Myocyte (in vitro differentiated cells): ENCODE results near the gene COLEC11. TPM values are rescaled to one million over a fixed set of nuclear protein-coding genes. Genes with fewer than 3 reads are reported as not detected.

Experiments used
- total RNA-seq: library from RNA; depleted of rRNA; stranded (reverse); fragments of >200 nt; gene quantifications from 2 replicates; pipeline ENCODE4 v1.2.3, GENCODE V29; 2014

The COLEC11 gene
- total RNA-seq, 1 donor from 2014 or later = not detected

Other genes starting within 250 kb of the COLEC11 start
- gene EIPR1, start 217.3 kb upstream of the COLEC11 start, total RNA-seq = 52.9 and 57.8 TPM in 2 replicates
- 49.8 and 62.6 TPM in 2 replicates for gene TRAPPC12, start 215.4 kb upstream of the COLEC11 start, total RNA-seq
- 39.9 and 44.4 TPM in 2 replicates for gene ADI1, start 75.6 kb upstream of the COLEC11 start, total RNA-seq
- gene RNASEH1, start 36.8 kb upstream of the COLEC11 start, total RNA-seq = 30.6 and 32.9 TPM in 2 replicates
- gene RPS7, start 19.9 kb upstream of the COLEC11 start, total RNA-seq = 1,520 and 2,124 TPM in 2 replicates
- not detected in 2 replicates for gene ALLC, start 63.1 kb downstream of the COLEC11 start, total RNA-seq
- gene DCDC2C, start 108.5 kb downstream of the COLEC11 start, total RNA-seq = not detected in 2 replicates